Stimulated activated CD4-positive, alpha-beta T cell treated with anti-CD3 and anti-CD28 coated beads, Interleukin-4, amount 100 ng/mL, for 24 hours (primary cell): Measurements from ENCODE around the gene TBC1D16.
A peak's percentile ranks its signal among the peaks of the same experiment; 100 is the strongest.

Experiments used
- DNase-seq: peaks from one replicate; pipeline ENCODE4 v3.0.0-alpha.2; 2020

Gene TBC1D16

GRCh38 chr17:79923974-79924638, 111.6 kb downstream of the TBC1D16 start:
- peak; percentile 34 for DNase-seq

GRCh38 chr17:79922798-79923197, 112.9 kb downstream of the TBC1D16 start:
- no peak for DNase-seq

GRCh38 chr17:79922116-79922601, 113.5 kb downstream of the TBC1D16 start:
- DNase-seq: no peak

- no peak for DNase-seq
Measured at GRCh38 chr17:79921411-79922115, 114.1 kb downstream of the TBC1D16 start.

- no peak for DNase-seq
Measured at GRCh38 chr17:79920751-79921410, 114.8 kb downstream of the TBC1D16 start.

- no peak for DNase-seq
Measured at GRCh38 chr17:79919862-79920720, 115.6 kb downstream of the TBC1D16 start.

- DNase-seq: no peak
Measured at GRCh38 chr17:79919164-79919585, 116.5 kb downstream of the TBC1D16 start.

- no peak for DNase-seq
Measured at GRCh38 chr17:79918581-79919163, 117.0 kb downstream of the TBC1D16 start.

- DNase-seq: no peak
Measured at GRCh38 chr17:79917902-79918484, 117.7 kb downstream of the TBC1D16 start.

- DNase-seq: no peak
Measured at GRCh38 chr17:79916991-79917901, 118.4 kb downstream of the TBC1D16 start.

- DNase-seq: no peak
Measured at GRCh38 chr17:79916506-79916905, 119.2 kb downstream of the TBC1D16 start.

GRCh38 chr17:79915850-79916430, 119.7 kb downstream of the TBC1D16 start:
- DNase-seq: no peak

- DNase-seq: no peak
Measured at GRCh38 chr17:79914813-79915740, 120.6 kb downstream of the TBC1D16 start.

GRCh38 chr17:79913896-79914812, 121.5 kb downstream of the TBC1D16 start:
- DNase-seq: no peak

- DNase-seq: no peak
Measured at GRCh38 chr17:79913451-79913850, 122.2 kb downstream of the TBC1D16 start.

GRCh38 chr17:79912552-79913330, 122.9 kb downstream of the TBC1D16 start:
- no peak for DNase-seq
